H1 (cell line): ENCODE data around the gene THADA. TPM values are rescaled to one million over a fixed set of nuclear protein-coding genes. Genes with fewer than 3 reads are reported as not detected.

Experiments used
- CTCF ChIA-PET: fragments of 300-600 bp; sonication (Branson Sonifier 250); formaldehyde crosslinking; loops from one replicate; lab custom pipeline; 2021; ENCODE audit not compliant: partially characterized antibody; lab: Charles Lee
- POLR2A ChIA-PET: fragments of 300-600 bp; sonication (Branson Sonifier 250); formaldehyde crosslinking; loops from one replicate; lab custom pipeline; 2021; ENCODE audit warnings: inconsistent platforms; ENCODE audit not compliant: partially characterized antibody; lab: Charles Lee
- DNase-seq, 2 experiments: peaks; one replicate each; pipeline versions ENCODE4 v3.0.0 to v3.0.0-alpha.2; 2010 to 2022; ENCODE audit warnings: low spot score in 2 of 2, low read depth in 1 of 2, mixed read lengths in 1 of 2
- FAIRE-seq: peaks from 2 replicates; lab custom pipeline; 2011; peaks lifted over from hg19 to GRCh38; lab: Jason Lieb, UNC
- H2AFZ ChIP-seq: 2 replicates; pipeline ENCODE4 v1.8.1; 2012; ENCODE audit warnings: low read length, inconsistent platforms
- H2AK5ac ChIP-seq: 2 replicates; pipeline ENCODE4 v1.6.1; 2013; ENCODE audit warnings: low read depth, low read length
- H2BK120ac ChIP-seq: replicated peaks from 2 replicates; pipeline ENCODE3; 2013; ENCODE audit warnings: low read depth, low read length, inconsistent platforms
- H2BK12ac ChIP-seq: 2 replicates; pipeline ENCODE4 v1.6.1; 2013; ENCODE audit warnings: low read depth, low read length
- H2BK15ac ChIP-seq: 2 replicates; pipeline ENCODE4 v1.6.1; 2013; ENCODE audit warnings: low read length
- H2BK20ac ChIP-seq: 2 replicates; pipeline ENCODE4 v1.6.1; 2013; ENCODE audit warnings: low read length
- H2BK5ac ChIP-seq: 2 replicates; pipeline ENCODE4 v1.6.1; 2013; ENCODE audit warnings: low read depth, low read length
- H3K14ac ChIP-seq: 2 replicates; pipeline ENCODE4 v1.6.1; 2013; ENCODE audit warnings: inconsistent platforms; ENCODE audit not compliant: insufficient read length
- H3K18ac ChIP-seq: 2 replicates; pipeline ENCODE4 v1.6.1; 2013; ENCODE audit warnings: low read length; ENCODE audit errors: extremely low read depth
- H3K23ac ChIP-seq: 2 replicates; pipeline ENCODE4 v1.6.1; 2013; ENCODE audit warnings: inconsistent platforms; ENCODE audit not compliant: insufficient read length
- H3K23me2 ChIP-seq: 2 replicates; pipeline ENCODE4 v1.6.1; 2013; ENCODE audit warnings: low read depth, low read length
- H3K27ac ChIP-seq: 2 replicates; pipeline ENCODE4 v1.6.1; 2011; ENCODE audit warnings: low read depth, low read length, inconsistent platforms
- H3K27me3 ChIP-seq, 4 experiments: replicated peaks in 1 of 4; 1 replicate in 1 of 4; 2 replicates in 3 of 4; pipeline versions ENCODE4 v1.6.1 to v1.8.1; 2011 to 2013; ENCODE audit warnings: low read length in 3 of 4, mild to moderate bottlenecking in 3 of 4, inconsistent platforms in 2 of 4, mixed read lengths in 2 of 4, moderate library complexity in 1 of 4; ENCODE audit not compliant: control insufficient read depth in 3 of 4, insufficient read depth in 3 of 4; ENCODE audit errors: extremely low read depth in 1 of 4
- H3K36me3 ChIP-seq, 4 experiments: 2 replicates each; pipeline versions ENCODE4 v1.6.1 to v1.8.1; 2011 to 2013; ENCODE audit warnings: mild to moderate bottlenecking in 4 of 4, low read length in 3 of 4, moderate library complexity in 2 of 4, control low read depth in 1 of 4, inconsistent platforms in 1 of 4; ENCODE audit not compliant: insufficient read depth in 4 of 4, control insufficient read depth in 2 of 4
- H3K4ac ChIP-seq: replicated peaks from 2 replicates; pipeline ENCODE3; 2013; ENCODE audit warnings: low read length, low read depth, mixed read lengths, inconsistent platforms; ENCODE audit not compliant: insufficient read length
- H3K4me1 ChIP-seq, 4 experiments: replicated peaks in 1 of 4; 1 replicate in 1 of 4; 2 replicates in 3 of 4; pipeline versions ENCODE4 v1.6.1 to v1.8.1; 2011 to 2013; ENCODE audit warnings: low read length in 3 of 4, inconsistent platforms in 2 of 4, mixed read lengths in 1 of 4; ENCODE audit not compliant: insufficient read depth in 4 of 4, control insufficient read depth in 3 of 4
- H3K4me2 ChIP-seq, 2 experiments: 2 replicates each; pipeline versions ENCODE4 v1.6.1 to v1.8.1; 2011 to 2013; ENCODE audit warnings: low read depth in 2 of 2, low read length in 2 of 2, control low read depth in 1 of 2, inconsistent platforms in 1 of 2, mild to moderate bottlenecking in 1 of 2; ENCODE audit not compliant: insufficient read depth in 1 of 2
- H3K4me3 ChIP-seq, 4 experiments: fragments of 200-600, 300-600 bp in 1 of 4; sonication (generic), shearing (Covaris generic), sonication (Bioruptor Twin) in 1 of 4; 2 replicates each; pipeline versions ENCODE4 v1.5.1 to v1.8.1; 2011 to 2016; ENCODE audit warnings: low read length in 4 of 4, low read depth in 3 of 4, control low read depth in 2 of 4, inconsistent platforms in 2 of 4, mild to moderate bottlenecking in 2 of 4, mixed read lengths in 1 of 4, moderate library complexity in 1 of 4; ENCODE audit not compliant: insufficient read depth in 2 of 4; ENCODE audit errors: extremely low read depth in 1 of 4
- H3K56ac ChIP-seq: replicated peaks from 2 replicates; pipeline ENCODE3; 2013; ENCODE audit warnings: low read depth, mild to moderate bottlenecking, mixed read lengths, low read length, inconsistent platforms; ENCODE audit not compliant: insufficient read length
- H3K79me1 ChIP-seq: 2 replicates; pipeline ENCODE4 v1.6.1; 2013; ENCODE audit warnings: low read depth, low read length, control low read depth
- H3K79me2 ChIP-seq, 2 experiments: 2 replicates each; pipeline versions ENCODE4 v1.6.1 to v1.8.1; 2012 to 2013; ENCODE audit warnings: low read length in 2 of 2, mild to moderate bottlenecking in 2 of 2, inconsistent platforms in 1 of 2; ENCODE audit not compliant: insufficient read depth in 2 of 2, control insufficient read depth in 1 of 2
- H3K9ac ChIP-seq, 4 experiments: replicated peaks in 1 of 4; 1 replicate in 1 of 4; 2 replicates in 3 of 4; pipeline versions ENCODE4 v1.6.1 to v1.8.1; 2011 to 2013; ENCODE audit warnings: low read depth in 3 of 4, low read length in 3 of 4, control low read depth in 2 of 4, mild to moderate bottlenecking in 2 of 4, moderate library complexity in 2 of 4, inconsistent platforms in 1 of 4; ENCODE audit errors: extremely low read depth in 1 of 4
- H3K9me3 ChIP-seq, 2 experiments: 2 replicates each; pipeline versions ENCODE4 v1.6.1 to v1.8.1; 2012 to 2013; ENCODE audit warnings: mild to moderate bottlenecking in 2 of 2, moderate library complexity in 2 of 2, control low read depth in 1 of 2, inconsistent platforms in 1 of 2, low read depth in 1 of 2, low read length in 1 of 2, mixed read lengths in 1 of 2; ENCODE audit not compliant: insufficient read depth in 2 of 2
- H4K20me1 ChIP-seq, 2 experiments: replicated peaks in 1 of 2; 2 replicates each; pipeline versions ENCODE3 to v1.8.1; 2011 to 2013; ENCODE audit warnings: inconsistent platforms in 2 of 2, low read length in 2 of 2, mild to moderate bottlenecking in 1 of 2; ENCODE audit not compliant: insufficient read depth in 2 of 2, control insufficient read depth in 1 of 2
- H4K5ac ChIP-seq: 2 replicates; pipeline ENCODE4 v1.6.1; 2013; ENCODE audit warnings: low read length, low read depth, mixed read lengths, inconsistent platforms; ENCODE audit not compliant: insufficient read length
- H4K8ac ChIP-seq: 2 replicates; pipeline ENCODE4 v1.8.0; 2013; ENCODE audit warnings: mild to moderate bottlenecking, moderate library complexity, low read length, inconsistent platforms; ENCODE audit not compliant: insufficient read depth; ENCODE audit errors: extremely low read depth
- H4K91ac ChIP-seq: replicated peaks from 2 replicates; pipeline ENCODE3; 2013; ENCODE audit warnings: low read length, mixed read lengths, inconsistent platforms; ENCODE audit not compliant: insufficient read length
- BCL11A ChIP-seq, 2 experiments: IDR thresholded peaks; one replicate each; pipeline ENCODE4 v1.6.1; 2011; ENCODE audit warnings: low read depth in 2 of 2, low read length in 2 of 2, mild to moderate bottlenecking in 2 of 2
- CEBPB ChIP-seq: IDR thresholded peaks from 2 replicates; pipeline ENCODE4 v1.6.1; 2012; ENCODE audit warnings: low read depth, low read length
- RNF2 ChIP-seq: fragments of 200-900, 300-1000 bp; sonication (generic); IDR thresholded peaks from 2 replicates; pipeline ENCODE4 v1.7.1; 2016; ENCODE audit warnings: borderline replicate concordance, low read depth, mild to moderate bottlenecking, antibody characterized with exemption, low read length; ENCODE audit not compliant: poor library complexity, severe bottlenecking; ENCODE audit errors: missing control alignments
- SP2 ChIP-seq: IDR thresholded peaks from 2 replicates; pipeline ENCODE4 v1.6.1; 2012; ENCODE audit warnings: mild to moderate bottlenecking, low read length, inconsistent platforms
- YY1 ChIP-seq: IDR thresholded peaks from 2 replicates; pipeline ENCODE4 v1.6.1; 2011; ENCODE audit warnings: low read depth, mild to moderate bottlenecking, low read length
- WGBS, 2 experiments: shearing (Covaris generic) in 1 of 2; methylation state at CpG; one replicate each; pipeline versions ENCODE4 v1.1.6 to v1.1.7; 2013 to 2015; ENCODE audit warnings: low lambda C conversion rate in 2 of 2, mixed read lengths in 2 of 2, inconsistent platforms in 1 of 2, low coverage in 1 of 2, missing lambda C conversion rate in 1 of 2; ENCODE audit not compliant: insufficient replicate concordance in 2 of 2, insufficient coverage in 1 of 2, insufficient read length in 1 of 2; ENCODE audit errors: extremely low coverage in 1 of 2, missing lambda C conversion rate in 1 of 2; 5-methylcytosine and 5-hydroxymethylcytosine counted together
- polyA plus RNA-seq, 7 experiments: library from polyadenylated mRNA; depleted of rRNA in 3 of 7; stranded (reverse) in 5 of 7; unstranded in 2 of 7; fragments of >200 nt in 5 of 7; fragments of 200-250 nt in 2 of 7; gene quantifications; 1 replicate in 5 of 7; 2 replicates in 1 of 7; 4 replicates in 1 of 7; pipeline versions ENCODE4 v1.2.1 to v1.2.3, GENCODE V29; 2011 to 2013; ENCODE audit warnings: missing spikeins in 2 of 7, mixed read lengths in 2 of 7
- total RNA-seq: library from RNA; stranded (reverse); fragmentation: NEBNext Ultra II Directional; extraction: Animal tissue kit (Norgen Biotek cat#: 25700); gene quantifications from 2 replicates; pipeline ENCODE4 v1.2.1, GENCODE V29; 2021
- TF ChIP-seq, protein P1 (sequence below): IDR thresholded peaks from 2 replicates; pipeline ENCODE4 v1.6.1; 2011; ENCODE audit warnings: low read length, improper control_type of control experiment
- TF ChIP-seq, protein P2 (sequence below): IDR thresholded peaks from 2 replicates; pipeline ENCODE4 v1.6.1; 2012; ENCODE audit warnings: inconsistent platforms

THADA gene
- total and polyA plus RNA-seq, 2 of the 8 experiments (the other 6 are each of a cell fraction or from before 2014, with no cell fraction given) = 22.4 to 26.8 TPM

DNA sequence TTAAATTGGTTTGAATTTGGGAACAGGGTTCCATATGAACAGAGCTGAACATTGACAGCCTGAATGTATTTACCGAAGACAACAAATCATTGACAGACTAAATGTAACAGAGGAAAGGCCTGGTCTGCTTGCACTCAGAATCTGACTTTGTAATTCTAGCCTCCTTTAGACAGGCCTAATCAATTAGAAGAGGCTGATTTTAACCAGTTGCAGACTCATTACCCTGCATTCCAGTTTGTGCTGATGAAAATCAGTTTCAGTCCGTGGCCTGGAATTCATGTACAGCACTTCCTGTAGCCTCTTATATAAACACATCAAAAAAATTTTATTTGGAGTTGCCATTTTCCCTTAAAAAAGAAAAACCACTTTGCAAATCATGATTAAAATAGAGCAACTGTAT is 276.3 kb downstream of the THADA start:
- DNase-seq (no peak), FAIRE-seq (no peak)
- H3K4ac ChIP-seq = no peak overlapping the region
- TF ChIP-seq, protein P1, sequence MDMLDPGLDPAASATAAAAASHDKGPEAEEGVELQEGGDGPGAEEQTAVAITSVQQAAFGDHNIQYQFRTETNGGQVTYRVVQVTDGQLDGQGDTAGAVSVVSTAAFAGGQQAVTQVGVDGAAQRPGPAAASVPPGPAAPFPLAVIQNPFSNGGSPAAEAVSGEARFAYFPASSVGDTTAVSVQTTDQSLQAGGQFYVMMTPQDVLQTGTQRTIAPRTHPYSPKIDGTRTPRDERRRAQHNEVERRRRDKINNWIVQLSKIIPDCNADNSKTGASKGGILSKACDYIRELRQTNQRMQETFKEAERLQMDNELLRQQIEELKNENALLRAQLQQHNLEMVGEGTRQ = no peak
- TF ChIP-seq YY1 = no peak
- no peak for TF ChIP-seq RNF2
- no peak for TF ChIP-seq BCL11A (IDR thresholded peaks at IDR 0.05; ENCODE audit: low read depth in 2 of 2, low read length in 2 of 2)
- TF ChIP-seq, protein P2, sequence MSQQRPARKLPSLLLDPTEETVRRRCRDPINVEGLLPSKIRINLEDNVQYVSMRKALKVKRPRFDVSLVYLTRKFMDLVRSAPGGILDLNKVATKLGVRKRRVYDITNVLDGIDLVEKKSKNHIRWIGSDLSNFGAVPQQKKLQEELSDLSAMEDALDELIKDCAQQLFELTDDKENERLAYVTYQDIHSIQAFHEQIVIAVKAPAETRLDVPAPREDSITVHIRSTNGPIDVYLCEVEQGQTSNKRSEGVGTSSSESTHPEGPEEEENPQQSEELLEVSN = no peak
- no peak for TF ChIP-seq CEBPB
- TF ChIP-seq SP2 = no peak
- WGBS, 2 experiments = 93% methylated on average over 2 of the region's 2 CpGs; no CpG with 5 or more reads in 1 of the 2 experiments
- no peak overlapping the region for H3K23ac ChIP-seq
- H3K4me1 ChIP-seq = no peaks in the 10 kb centered on the region
- ChIA-PET POLR2A (no interaction called here), CTCF (interaction anchor here (0.9 to 1.0 kb wide), 2 partner anchors 90 to 390 kb away, joined by 3 read pairs; no protein-coding TSS in a partner anchor)
- H3K18ac ChIP-seq = no peak overlapping the region
- H3K56ac ChIP-seq = no peak overlapping the region
- no peak overlapping the region for H2BK12ac ChIP-seq
- no peaks in the 10 kb centered on the region for H4K20me1 ChIP-seq
- H4K8ac ChIP-seq = no peak overlapping the region
- no peaks in the 10 kb centered on the region for H3K27me3 ChIP-seq
- H3K79me1 ChIP-seq = no peaks in the 10 kb centered on the region
- no peak overlapping the region for H3K9ac ChIP-seq
- no peak overlapping the region for H3K4me2 ChIP-seq
- H2AFZ ChIP-seq = no peak overlapping the region
- no peak overlapping the region for H4K5ac ChIP-seq
- no peak overlapping the region for H2AK5ac ChIP-seq
- peaks cover 0 to 2% (median 0%) of the 10 kb centered on the region in 4 experiments; a peak in 2 of 8 replicates for H3K36me3 ChIP-seq
- no peak overlapping the region for H2BK5ac ChIP-seq
- no peak overlapping the region for H4K91ac ChIP-seq
- no peak overlapping the region for H3K4me3 ChIP-seq
- H2BK15ac ChIP-seq = no peak overlapping the region
- H3K79me2 ChIP-seq = no peaks in the 10 kb centered on the region
- no peak overlapping the region for H3K14ac ChIP-seq
- H3K27ac ChIP-seq = no peak overlapping the region
- no peak overlapping the region for H2BK120ac ChIP-seq
- no peaks in the 10 kb centered on the region for H3K9me3 ChIP-seq
- H3K23me2 ChIP-seq = no peaks in the 10 kb centered on the region
- H2BK20ac ChIP-seq = no peak overlapping the region
